HepG2 (cell line): ENCODE measurements around the gene LRRC8D. TPM values are rescaled to one million over a fixed set of nuclear protein-coding genes. Genes with fewer than 3 reads are reported as not detected.

ENCODE experiments used
- ATAC-seq: fragments of 200-7000 bp; cut with Tn5 transposase; 3 replicates; pipeline ENCODE4 v1.9.1; 2020; ENCODE audit warnings: mild to moderate bottlenecking, moderate library complexity
- BruUV-seq: library from RNA; stranded (reverse); fragments of 400-500 nt; replicated peaks from 2 replicates; lab custom pipeline; 2021; lab: Mats Ljungman, UMichigan
- CTCF ChIA-PET: fragments of 300-600 bp; formaldehyde crosslinking; extraction: SDS; loops from one replicate; lab custom pipeline; 2021; ENCODE audit warnings: low total read pairs, inconsistent platforms, low intra/inter-chr PET ratio; lab: Yijun Ruan, JAX
- POLR2A ChIA-PET: fragments of 350-600 bp; sonication (Branson Sonifier 250); formaldehyde crosslinking; loops from one replicate; lab custom pipeline; 2020; ENCODE audit warnings: antibody characterized with exemption, inconsistent platforms; lab: Yijun Ruan, JAX
- DNase-seq: peaks from one replicate; pipeline ENCODE4 v3.0.0-alpha.2; 2015; ENCODE audit warnings: low spot score
- FAIRE-seq: peaks from 3 replicates; lab custom pipeline; 2011; peaks lifted over from hg19 to GRCh38; lab: Jason Lieb, UNC
- H2AFZ ChIP-seq: one replicate; pipeline ENCODE4 v1.6.1; 2011; ENCODE audit warnings: low read length, inconsistent platforms
- H3K27ac ChIP-seq: fragments of 300-600 bp; 3 replicates; pipeline ENCODE4 v1.8.0; 2011; ENCODE audit warnings: mixed run types, mild to moderate bottlenecking, mixed read lengths, low read length, inconsistent platforms; ENCODE audit not compliant: insufficient read depth; ENCODE audit errors: extremely low read length
- H3K27me3 ChIP-seq, 2 experiments: fragments of 200-600 bp in 1 of 2; 2 replicates in 1 of 2; 3 replicates in 1 of 2; pipeline versions ENCODE4 v1.6.0 to v1.8.0; 2011; ENCODE audit warnings: low read length in 2 of 2, mild to moderate bottlenecking in 2 of 2, moderate library complexity in 2 of 2, inconsistent platforms in 1 of 2; ENCODE audit not compliant: insufficient read depth in 2 of 2, control insufficient read depth in 1 of 2
- H3K36me3 ChIP-seq, 2 experiments: fragments of 200-600 bp in 1 of 2; replicated peaks in 1 of 2; 2 replicates in 1 of 2; 3 replicates in 1 of 2; pipeline versions ENCODE4 v1.5.1 to v1.8.0; 2011; ENCODE audit warnings: low read length in 2 of 2, inconsistent platforms in 1 of 2; ENCODE audit not compliant: insufficient read depth in 2 of 2, control insufficient read depth in 1 of 2
- H3K4me1 ChIP-seq: 2 replicates; pipeline ENCODE4 v1.5.1; 2012; ENCODE audit warnings: low read length, inconsistent platforms; ENCODE audit not compliant: insufficient read depth
- H3K4me2 ChIP-seq: 2 replicates; pipeline ENCODE4 v1.6.0; 2011; ENCODE audit warnings: low read depth, low read length, inconsistent platforms
- H3K4me3 ChIP-seq, 3 experiments: fragments of 200-600 bp in 1 of 3; sonication (generic), shearing (Covaris generic) in 1 of 3; replicated peaks in 1 of 3; 2 replicates each; pipeline ENCODE4 v1.5.1; 2011 to 2016; ENCODE audit warnings: low read length in 3 of 3, inconsistent platforms in 2 of 3, low read depth in 2 of 3, mild to moderate bottlenecking in 2 of 3, control low read depth in 1 of 3, mixed read lengths in 1 of 3; ENCODE audit not compliant: insufficient read depth in 1 of 3
- H3K79me2 ChIP-seq: one replicate; pipeline ENCODE4 v1.6.1; 2011; ENCODE audit warnings: low read length, inconsistent platforms; ENCODE audit not compliant: insufficient read depth
- H3K9ac ChIP-seq: 2 replicates; pipeline ENCODE4 v1.6.0; 2011; ENCODE audit warnings: mild to moderate bottlenecking, low read depth, low read length, inconsistent platforms; ENCODE audit not compliant: insufficient read depth
- H3K9me3 ChIP-seq: 2 replicates; pipeline ENCODE4 v1.5.1; 2012; ENCODE audit warnings: mild to moderate bottlenecking, low read length
- H4K20me1 ChIP-seq: 2 replicates; pipeline ENCODE4 v1.6.0; 2011; ENCODE audit warnings: inconsistent platforms, mild to moderate bottlenecking, low read length, moderate library complexity; ENCODE audit not compliant: insufficient read depth
- AKNA ChIP-seq: sonication (generic); formaldehyde crosslinking; IDR thresholded peaks from 2 replicates; pipeline ENCODE4 v1.4.0; 2020; ENCODE audit warnings: missing genetic modification reagents, borderline replicate concordance
- HMG20A ChIP-seq: IDR thresholded peaks from 2 replicates; pipeline ENCODE4 v1.6.1; 2016; ENCODE audit warnings: borderline replicate concordance
- KAT2B ChIP-seq: fragments of 150-350 bp; IDR thresholded peaks from 2 replicates; pipeline ENCODE4 v1.6.1; 2014; ENCODE audit warnings: low read depth, low read length, borderline replicate concordance
- KLF11 ChIP-seq: IDR thresholded peaks from 2 replicates; pipeline ENCODE4 v1.6.1; 2016; ENCODE audit warnings: missing compliant biosample characterization
- MIER2 ChIP-seq: IDR thresholded peaks from 2 replicates; pipeline ENCODE4 v1.6.1; 2016; ENCODE audit warnings: missing biosample characterization, missing genetic modification reagents
- PHF20 ChIP-seq: sonication (generic); formaldehyde crosslinking; IDR thresholded peaks from 2 replicates; pipeline ENCODE4 v1.5.0; 2020; ENCODE audit warnings: mild to moderate bottlenecking, missing genetic modification reagents
- SMARCE1 ChIP-seq: fragments of 450-650 bp; IDR thresholded peaks from 2 replicates; pipeline ENCODE4 v1.6.1; 2017; ENCODE audit warnings: borderline replicate concordance
- THAP11 ChIP-seq: IDR thresholded peaks from 2 replicates; pipeline ENCODE4 v1.6.1; 2016; ENCODE audit warnings: missing biosample characterization, missing genetic modification reagents
- ZBTB10 ChIP-seq: sonication (generic); formaldehyde crosslinking; IDR thresholded peaks from 2 replicates; pipeline ENCODE4 v1.4.0; 2020; ENCODE audit warnings: missing genetic modification reagents, borderline replicate concordance
- ZNF160 ChIP-seq: sonication (generic); formaldehyde crosslinking; IDR thresholded peaks from 2 replicates; pipeline ENCODE4 v1.8.0; 2022; ENCODE audit warnings: mild to moderate bottlenecking, inconsistent platforms, missing genetic modification reagents
- ZNF335 ChIP-seq: sonication (generic); formaldehyde crosslinking; IDR thresholded peaks from 2 replicates; pipeline ENCODE4 v1.4.0; 2020; ENCODE audit warnings: missing genetic modification reagents
- ZNF574 ChIP-seq: sonication (generic); formaldehyde crosslinking; IDR thresholded peaks from 2 replicates; pipeline ENCODE4 v1.4.0; 2020; ENCODE audit warnings: missing genetic modification reagents
- ZNF615 ChIP-seq: sonication (generic); formaldehyde crosslinking; IDR thresholded peaks from 2 replicates; pipeline ENCODE4 v1.5.0; 2020; ENCODE audit warnings: mild to moderate bottlenecking, missing genetic modification reagents, borderline replicate concordance
- ZNF672 ChIP-seq: sonication (generic); formaldehyde crosslinking; IDR thresholded peaks from 2 replicates; pipeline ENCODE4 v1.8.1; 2022; ENCODE audit warnings: missing genetic modification reagents
- ZNF768 ChIP-seq: sonication (generic); formaldehyde crosslinking; IDR thresholded peaks from 2 replicates; pipeline ENCODE4 v1.4.0; 2020; ENCODE audit warnings: missing genetic modification reagents
- ZNF850 ChIP-seq: sonication (generic); formaldehyde crosslinking; conservative IDR thresholded peaks from 2 replicates; pipeline ENCODE4 v1.9.0; 2021; ENCODE audit warnings: mild to moderate bottlenecking, missing genetic modification reagents
- WGBS: methylation state at CpG from one replicate; pipeline ENCODE4 v1.1.6; 2017; ENCODE audit warnings: low lambda C conversion rate; 5-methylcytosine and 5-hydroxymethylcytosine counted together
- in situ Hi-C: cut with HindIII; loops from 2 replicates; pipeline ENCODE4 v1.10.0; 2017; ENCODE audit warnings: low pct_unique_long_range_greater_than_20kb; ENCODE audit not compliant: extremely low pct_ligation_motif_present
- intact Hi-C: fragments of 100-400 bp; cut with micrococcal nuclease; formaldehyde crosslinking; loops from one replicate; pipeline ENCODE4 v1.10.0; 2022; ENCODE audit not compliant: unreplicated experiment
- polyA plus RNA-seq, 8 experiments: library from polyadenylated mRNA; depleted of rRNA in 3 of 8; stranded (reverse) in 7 of 8; unstranded in 1 of 8; fragments of >200 nt; fragmentation: Illumina TruSeq in 4 of 8; extraction: Trizol in 4 of 8; gene quantifications; 2 replicates each; pipeline versions ENCODE4 v1.2.1 to v1.2.3, GENCODE V29; 2011 to 2016; ENCODE audit warnings: low read depth in 4 of 8, missing spikeins in 1 of 8, mixed read lengths in 1 of 8; ENCODE audit not compliant: insufficient read depth in 1 of 8
- total RNA-seq, 5 experiments: library from RNA; depleted of rRNA; stranded (reverse); fragments of >200 nt; fragmentation: Illumina TruSeq; extraction: Trizol; gene quantifications; 2 replicates each; pipeline ENCODE4 v1.2.3, GENCODE V29; 2016; ENCODE audit warnings: low read depth in 1 of 5

LRRC8D gene
- total and polyA plus RNA-seq, 2 of the 13 experiments (the other 11 are each of a cell fraction or from before 2014, with no cell fraction given), result 29.9 to 45.5 TPM

- FAIRE-seq, result peak; percentile 85
- TF ChIP-seq AKNA (no peak), MIER2 (no peak), THAP11 (CRISPR knock-in tag) (peak; percentile 56), ZNF160 (no peak), ZNF672 (no peak), ZBTB10 (CRISPR knock-in tag) (no peak), ZNF615 (CRISPR knock-in tag) (no peak), PHF20 (no peak), SMARCE1 (no peak), KLF11 (CRISPR knock-in tag) (no peak), ZNF850 (CRISPR knock-in tag) (no peak), ZNF335 (CRISPR knock-in tag) (no peak), KAT2B (no peak), HMG20A (CRISPR knock-in tag) (peak; percentile 75; the same call in 1 of the 2 replicates), ZNF574 (no peak), ZNF768 (CRISPR knock-in tag) (no peak)
Observed at GRCh38 chr1:89810880-89811279, 10.0 kb upstream of the LRRC8D start.

More at GRCh38 chr1:89810880-89811279, 10.0 kb upstream of the LRRC8D start:
- BruUV-seq, result no TSS peak
- 71% methylated on average over 1 of the region's 1 CpG for WGBS
- in situ Hi-C loops, result no loop called here
- intact Hi-C loops, result no loop called here
- H3K27me3 ChIP-seq, result no peaks in the 10 kb centered on the region; a peak in 1 of 5 replicates
- no peak overlapping the region for H2AFZ ChIP-seq
- H3K9me3 ChIP-seq, result no peaks in the 10 kb centered on the region
- ATAC-seq, result peak; percentile 57
- no peaks in the 10 kb centered on the region for H3K36me3 ChIP-seq
- no peak overlapping the region for H3K27ac ChIP-seq
- DNase-seq, result peak; percentile 78
- H3K79me2 ChIP-seq, result no peaks in the 10 kb centered on the region
- ChIA-PET CTCF (no interaction called here), POLR2A (interaction anchor here (4.3 kb wide), 1 partner anchor 10 kb away, joined by 17 read pairs; the partner anchor contains the start of gene LRRC8D)
- peaks cover 60% of the 10 kb centered on the region for H3K4me1 ChIP-seq
- no peaks in the 10 kb centered on the region for H4K20me1 ChIP-seq
- H3K4me3 ChIP-seq, result no peak overlapping the region
- peak overlapping the region; percentile 34 for H3K4me2 ChIP-seq
- H3K9ac ChIP-seq, result no peak overlapping the region
